T-helper 2 cell treated with Interferon-gamma antibody and Interleukin-4, amounts not matched to agents 100 ng/mL and 5 ng/mL, for 36 hours (primary cell): Measurements from ENCODE around the gene COL10A1. TPM values are rescaled to one million over a fixed set of nuclear protein-coding genes. Genes with fewer than 3 reads are reported as not detected.

Source experiments
- intact Hi-C: fragments of 100-400 bp; cut with micrococcal nuclease; formaldehyde crosslinking; loops from one replicate; pipeline ENCODE4 v1.15.1; 2023
- total RNA-seq: library from RNA; stranded (reverse); gene quantifications from 2 replicates; pipeline ENCODE4 v1.2.3, GENCODE V29; 2022

COL10A1 gene
- total RNA-seq, 1 donor from 2014 or later = not detected

GRCh38 chr6:116090251-116090650 lies 35.7 kb downstream of the COL10A1 start:
- intact Hi-C loops = loop anchor here (1.0 kb wide), 1 partner anchor 11 kb away; no protein-coding TSS in a partner anchor

GRCh38 chr6:116088946-116089345 lies 37.0 kb downstream of the COL10A1 start:
- intact Hi-C loops = no loop called here

GRCh38 chr6:116087437-116088027 lies 38.4 kb downstream of the COL10A1 start:
- intact Hi-C loops = no loop called here

GRCh38 chr6:116084284-116084683 lies 41.6 kb downstream of the COL10A1 start:
- intact Hi-C loops = no loop called here

GRCh38 chr6:116083052-116083451 lies 42.9 kb downstream of the COL10A1 start:
- intact Hi-C loops = no loop called here

GRCh38 chr6:116078945-116079344 lies 47.0 kb downstream of the COL10A1 start:
- intact Hi-C loops = no loop called here

- intact Hi-C loops = no loop called here
These were observed 47.4 kb downstream of the COL10A1 start for GRCh38 chr6:116078522-116078921.

GRCh38 chr6:116074732-116075390 lies 51.1 kb downstream of the COL10A1 start:
- intact Hi-C loops = no loop called here

GRCh38 chr6:116073765-116074440 lies 52.0 kb downstream of the COL10A1 start:
- intact Hi-C loops = no loop called here

GRCh38 chr6:116072368-116072767 lies 53.6 kb downstream of the COL10A1 start:
- intact Hi-C loops = no loop called here

- intact Hi-C loops = no loop called here
These were observed 55.1 kb downstream of the COL10A1 start for GRCh38 chr6:116070616-116071389.

- intact Hi-C loops = no loop called here
These were observed 55.8 kb downstream of the COL10A1 start for GRCh38 chr6:116070101-116070500.

Other genes starting within 250 kb of the COL10A1 start
- gene FRK, start 65.2 kb downstream of the COL10A1 start, total RNA-seq = 0.05 and 0.14 TPM in 2 replicates
- 47.9 TPM in 2 replicates for gene NT5DC1, start 25.3 kb downstream of the COL10A1 start, total RNA-seq
- 15.3 and 16.1 TPM in 2 replicates for gene TSPYL4, start 127.9 kb upstream of the COL10A1 start, total RNA-seq
- gene TSPYL1, start 153.8 kb upstream of the COL10A1 start, total RNA-seq = 37.9 and 41.1 TPM in 2 replicates
- 2.9 and 3.0 TPM in 2 replicates for gene DSE, start 244.8 kb upstream of the COL10A1 start, total RNA-seq